C4-2B (cell line): ENCODE measurements around the gene APPBP2.
"Not testable (repeated sequence)": the region's sequence is repeated elsewhere in the genome, so short reads cannot be mapped to it uniquely, and the experiment has no call there.

ENCODE experiments used
- H3K27ac ChIP-seq: fragments of 450-650 bp; 2 replicates; pipeline ENCODE4 v1.5.1; 2017
- CTCF ChIP-seq: fragments of 450-650 bp; conservative IDR thresholded peaks from 2 replicates; pipeline ENCODE4 v1.5.1; 2017; ENCODE audit warnings: mild to moderate bottlenecking
- ZFX ChIP-seq: fragments of 450-650 bp; IDR thresholded peaks from 2 replicates; pipeline ENCODE4 v1.6.1; 2017

Gene APPBP2

GRCh38 chr17:60447375-60447774 lies 78.7 kb downstream of the APPBP2 start:
- no peak for TF ChIP-seq CTCF
- TF ChIP-seq ZFX, result no peak
- no peak overlapping the region for H3K27ac ChIP-seq

- TF ChIP-seq ZFX (no peak), CTCF (no peak)
- no peak overlapping the region for H3K27ac ChIP-seq
These were observed 80.9 kb downstream of the APPBP2 start for GRCh38 chr17:60445144-60445543.

DNA sequence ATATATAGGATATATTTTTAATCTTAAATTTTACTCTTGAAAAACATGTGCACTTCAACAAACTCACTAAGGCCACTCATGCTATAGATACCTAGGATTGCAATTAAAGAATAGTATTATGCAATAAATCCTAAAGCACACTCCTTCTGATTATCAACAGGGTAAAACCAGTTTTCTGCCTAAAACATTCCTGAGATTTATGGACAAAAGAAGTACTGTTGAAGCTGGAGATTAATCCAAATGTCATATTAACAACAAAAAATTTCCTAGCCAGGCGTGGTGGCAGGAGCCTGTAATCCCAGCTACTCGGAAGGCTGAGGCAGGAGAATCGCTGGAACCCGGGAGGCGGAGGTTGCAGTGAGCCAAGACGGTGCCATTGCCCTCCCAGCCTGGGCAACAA lies 82.3 kb downstream of the APPBP2 start:
- TF ChIP-seq ZFX (no peak), CTCF (no peak)
- H3K27ac ChIP-seq, result no peak overlapping the region

DNA sequence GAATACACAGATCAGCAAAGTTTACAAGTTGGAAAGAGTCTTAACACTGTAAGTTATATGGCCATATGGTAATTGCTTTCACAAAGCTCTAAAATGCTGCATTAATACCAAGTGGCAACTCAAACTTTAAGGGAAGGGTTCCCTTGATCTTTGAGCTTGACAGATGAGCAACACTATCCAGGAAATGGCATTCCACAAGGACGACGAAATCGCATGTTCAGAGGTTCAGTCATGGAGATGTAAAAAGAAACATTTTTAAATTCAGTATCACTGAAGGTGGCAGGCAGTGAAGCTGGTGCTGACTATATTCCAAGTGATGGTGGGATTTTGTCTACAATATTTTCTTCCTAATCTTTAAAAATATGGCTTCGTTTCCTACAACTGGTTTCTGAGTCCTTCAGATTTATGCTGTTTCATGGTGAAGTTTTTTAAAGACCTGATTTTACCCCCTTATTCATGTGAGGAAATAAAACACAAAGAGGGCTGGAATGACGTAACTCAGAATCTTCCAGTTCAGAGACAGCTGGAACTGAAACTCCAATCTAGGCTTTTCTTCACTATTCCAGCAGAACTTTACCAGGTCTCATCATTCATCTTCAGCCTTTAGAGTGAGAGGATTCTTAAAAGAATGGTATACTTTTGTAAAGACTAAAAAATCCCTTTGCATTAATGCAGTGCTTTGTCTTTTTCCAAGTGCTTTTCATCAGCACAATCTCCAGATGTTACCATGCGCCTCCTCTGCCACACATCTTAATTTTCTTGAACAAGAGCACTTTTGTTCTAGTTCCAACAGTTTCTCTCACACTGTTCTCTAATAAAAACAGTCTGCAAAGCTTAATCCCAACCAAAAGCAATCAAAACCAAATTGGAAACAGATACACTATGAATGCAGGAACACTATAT lies 83.5 kb downstream of the APPBP2 start:
- TF ChIP-seq CTCF, result no peak
- H3K27ac ChIP-seq, result no peak overlapping the region

DNA sequence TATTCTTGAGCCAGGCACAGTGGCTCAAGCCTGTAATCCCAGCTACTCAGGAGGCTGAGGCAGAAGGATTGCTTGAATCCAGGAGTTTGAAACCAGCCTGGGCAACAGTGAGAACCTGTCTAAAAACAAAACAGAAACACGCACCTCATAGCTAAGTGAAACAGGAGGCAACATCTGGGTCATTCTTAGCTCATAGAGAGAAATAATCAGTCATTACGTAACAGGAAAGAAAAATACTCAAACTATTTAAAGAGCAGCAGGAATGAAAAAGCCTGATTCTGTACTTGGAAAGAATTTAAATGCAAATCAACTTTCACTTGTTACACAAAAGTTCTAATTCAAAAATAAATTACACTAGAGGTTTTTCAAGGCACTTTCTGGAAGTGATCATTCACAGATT lies 86.5 kb downstream of the APPBP2 start:
- H3K27ac ChIP-seq, result no peak overlapping the region

DNA sequence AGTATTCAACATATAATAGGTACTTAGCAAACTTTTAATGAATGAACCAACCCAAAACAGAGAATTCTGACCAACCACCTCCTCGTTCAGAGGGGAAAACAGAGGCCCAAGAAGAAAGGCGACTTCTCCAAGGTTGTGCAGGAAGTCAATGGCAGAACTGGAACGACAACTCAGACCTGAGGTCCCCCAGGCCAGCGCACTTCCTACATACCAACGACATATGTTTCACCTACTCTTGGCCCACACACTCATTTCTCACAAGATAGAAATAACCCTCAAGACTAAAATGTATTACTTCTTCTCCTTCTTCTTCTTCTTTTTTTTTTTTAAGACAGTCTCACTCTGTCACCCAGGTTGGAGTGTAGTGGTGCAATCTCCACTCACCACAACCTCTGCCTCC lies 89.4 kb downstream of the APPBP2 start:
- TF ChIP-seq CTCF, result no peak
- TF ChIP-seq ZFX, result no peak
- no peak overlapping the region for H3K27ac ChIP-seq

More for the DNA sequence above, 86.5 kb downstream of the APPBP2 start:
- no peak for TF ChIP-seq ZFX
- no peak for TF ChIP-seq CTCF

DNA sequence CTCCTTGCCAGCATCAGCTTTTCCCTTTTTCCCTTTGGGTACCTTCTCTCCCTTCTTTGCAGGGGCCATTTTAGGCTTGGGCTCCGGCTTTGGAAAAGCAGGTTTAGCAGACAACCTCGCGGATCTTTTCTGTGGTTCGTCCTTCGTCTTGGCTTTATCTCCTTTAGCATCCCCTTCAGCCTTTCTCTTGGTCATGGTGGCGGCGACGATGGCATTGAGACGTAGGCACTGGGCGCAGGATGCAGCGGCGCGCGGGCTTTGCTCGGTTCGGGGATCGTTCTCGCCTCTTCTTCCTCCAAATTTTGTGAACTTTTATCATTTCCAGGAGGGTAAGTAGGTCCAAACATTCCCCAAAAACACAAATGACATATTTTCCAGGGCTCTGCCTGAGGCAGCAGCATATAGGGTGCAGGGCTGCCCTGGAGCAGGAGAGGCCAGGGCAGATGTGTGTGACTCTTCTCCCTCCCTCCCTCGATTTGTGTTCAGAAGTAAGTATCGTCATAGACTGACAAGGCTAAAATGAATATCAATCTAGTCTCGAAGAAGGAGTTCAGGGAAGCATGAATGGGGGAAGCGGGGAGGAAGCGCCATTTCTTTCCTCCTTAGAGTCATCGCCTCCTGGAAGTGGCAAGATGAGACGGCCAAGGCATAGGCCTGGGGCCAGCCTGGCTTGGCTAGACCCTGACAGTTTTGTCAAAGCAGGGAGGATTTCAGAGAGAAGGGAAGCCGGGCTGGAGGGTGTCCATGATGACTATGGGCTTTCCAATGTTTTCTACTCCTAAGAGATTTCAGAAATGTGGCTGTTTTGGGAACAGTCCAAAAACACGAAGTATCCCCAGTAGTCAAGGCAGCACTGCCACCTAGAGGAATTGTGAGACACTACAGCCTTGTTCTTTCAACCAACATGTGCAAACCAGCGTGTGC lies 90.5 kb downstream of the APPBP2 start:
- TF ChIP-seq ZFX, result no peak
- peak; percentile 93 for TF ChIP-seq CTCF

DNA sequence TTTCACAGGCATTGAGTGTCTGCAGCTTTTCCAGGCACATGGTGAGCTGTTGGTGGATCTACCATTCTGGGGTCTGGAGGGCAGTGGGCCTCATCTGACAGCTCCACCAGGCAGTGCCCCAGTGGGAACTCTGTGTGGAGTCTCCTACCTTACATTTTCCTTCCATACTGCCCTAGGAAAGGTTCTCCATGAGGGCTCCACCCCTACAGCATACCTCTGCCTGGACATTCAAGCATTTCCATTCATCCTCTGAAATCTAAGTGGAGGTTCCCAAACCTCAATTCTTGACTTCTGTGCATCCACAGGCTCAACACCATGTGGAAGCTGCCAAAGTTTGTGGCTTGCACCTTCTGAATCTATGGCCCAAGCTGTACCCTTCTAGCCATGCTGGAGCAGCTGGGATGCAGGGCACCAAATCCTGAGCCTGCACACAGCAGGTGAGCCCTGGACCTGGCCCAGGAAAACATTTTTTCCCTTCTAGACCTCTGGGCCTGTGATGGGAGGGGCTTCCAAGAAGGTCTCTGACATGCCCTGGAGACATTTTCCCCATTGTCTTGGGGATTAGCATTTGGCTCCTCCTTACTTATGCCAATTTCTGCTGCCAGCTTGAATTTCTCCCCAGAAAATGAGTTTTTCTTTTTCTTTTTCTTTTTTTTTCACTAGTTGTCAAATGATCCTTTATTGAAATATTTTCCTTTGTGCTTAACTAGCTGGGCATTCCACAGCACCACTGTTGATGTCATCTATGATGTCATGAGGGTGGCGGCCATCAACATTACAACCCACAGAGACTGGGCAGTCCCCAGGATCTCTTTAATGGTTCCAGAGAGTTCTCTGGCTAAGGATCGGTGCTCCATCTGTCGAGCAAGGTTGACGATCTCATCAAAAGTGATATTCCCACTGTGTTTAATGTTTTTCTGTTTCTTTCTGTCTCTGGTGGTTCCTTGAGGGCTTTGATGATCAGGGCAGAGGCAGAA lies 92.7 kb downstream of the APPBP2 start:
- not testable (repeated sequence) for H3K27ac ChIP-seq

More for the DNA sequence above, 90.5 kb downstream of the APPBP2 start:
- H3K27ac ChIP-seq, result no peak overlapping the region

DNA sequence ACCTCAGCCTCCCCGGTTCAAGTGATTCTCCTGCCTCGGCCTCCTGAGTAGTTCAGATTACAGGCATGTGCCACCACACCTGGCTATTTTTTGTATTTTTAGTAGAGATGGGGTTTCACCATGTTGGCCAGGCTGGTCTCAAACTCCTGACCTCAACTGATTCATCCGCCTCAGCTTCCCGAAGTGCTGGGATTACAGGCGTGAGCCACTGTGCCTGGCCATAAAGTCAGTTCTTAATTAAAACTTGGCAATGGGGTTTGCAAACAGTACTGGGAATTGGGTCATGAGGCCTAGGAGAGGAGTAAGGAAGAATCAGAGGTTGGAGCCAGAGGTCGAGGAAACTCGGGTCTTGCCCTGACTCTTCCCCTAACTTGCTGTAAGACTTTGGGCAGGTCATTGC lies 95.5 kb downstream of the APPBP2 start:
- not testable (repeated sequence) for H3K27ac ChIP-seq
